GM12892 (cell line): ENCODE data around the gene HSD11B2.

Experiments used
- POLR2A ChIP-seq: IDR thresholded peaks from 2 replicates; pipeline ENCODE4 v1.6.1; 2011; ENCODE audit warnings: low read depth, low read length, control low read depth
- POLR2AphosphoS5 ChIP-seq: IDR thresholded peaks from 2 replicates; pipeline ENCODE4 v1.6.1; 2011; ENCODE audit warnings: low read depth, low read length, control low read depth
- TAF1 ChIP-seq: IDR thresholded peaks from 2 replicates; pipeline ENCODE4 v1.6.1; 2011; ENCODE audit warnings: low read depth, mild to moderate bottlenecking, control low read depth, low read length, borderline replicate concordance

DNA sequence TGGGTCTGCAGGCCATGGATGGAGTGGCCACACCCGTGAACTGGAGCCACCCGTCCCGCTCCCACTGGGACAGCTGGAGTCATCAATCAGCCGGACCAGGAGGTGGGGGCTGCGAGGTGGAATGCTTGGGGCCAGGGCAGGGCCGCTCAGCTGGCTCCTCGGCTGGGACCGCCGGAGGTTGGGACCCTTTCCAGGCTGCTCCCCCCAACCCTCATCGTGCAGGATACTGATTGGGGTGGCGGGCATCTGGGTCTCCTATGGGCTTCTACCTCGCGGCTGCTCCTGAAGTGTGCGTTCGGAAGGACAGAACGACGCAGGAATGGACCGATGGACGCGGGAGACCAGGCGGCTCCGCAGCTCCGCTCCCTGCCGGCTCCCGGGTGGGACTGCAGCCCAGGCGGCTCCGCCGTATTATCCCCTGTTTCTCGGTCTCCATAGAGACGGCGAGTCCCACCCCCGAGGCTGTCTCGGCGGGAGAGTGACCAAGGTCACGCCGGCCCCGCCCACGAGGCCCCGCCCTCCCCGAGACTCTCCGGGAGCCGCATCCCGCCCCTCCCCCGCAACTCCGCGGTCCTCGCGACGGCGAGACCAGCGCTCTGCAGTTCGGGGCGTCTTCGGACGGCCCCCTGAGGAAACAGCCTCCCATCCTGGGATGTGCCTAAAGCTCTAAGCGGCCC, 37.7 kb upstream of the HSD11B2 start, which contains the start of gene TPPP3:
- TF ChIP-seq POLR2A (no peak), POLR2AphosphoS5 (no peak), TAF1 (no peak)
